SH-SY5Y (cell line): ENCODE data around the gene LRWD1.

Source experiments
- GATA2 ChIP-seq: IDR thresholded peaks from 2 replicates; pipeline ENCODE4 v1.6.1; 2011; ENCODE audit warnings: mild to moderate bottlenecking, low read depth, low read length
- GATA3 ChIP-seq: IDR thresholded peaks from 2 replicates; pipeline ENCODE4 v1.6.1; 2011; ENCODE audit warnings: low read depth, mild to moderate bottlenecking, low read length, moderate library complexity

DNA sequence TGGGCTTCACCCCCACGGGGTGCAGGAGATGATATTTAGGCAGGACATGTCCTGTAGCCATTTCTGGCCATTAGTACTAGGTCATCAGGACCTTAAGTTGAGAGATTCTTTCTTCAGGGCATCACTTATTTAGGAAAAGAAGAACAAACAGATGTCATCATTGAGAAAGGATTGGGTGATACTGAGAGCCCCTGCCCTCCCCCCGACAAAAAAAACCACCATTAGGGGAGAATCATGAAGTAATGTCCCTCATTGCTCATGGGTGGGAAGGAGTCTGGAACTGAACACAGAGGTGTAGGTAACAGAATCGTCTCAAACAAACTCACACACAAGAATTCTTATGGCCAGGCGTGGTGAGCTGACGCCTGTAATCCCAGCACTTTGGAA, 37.8 kb upstream of the LRWD1 start:
- TF ChIP-seq GATA2, result no peak
- no peak for TF ChIP-seq GATA3
